Measurements from ENCODE around the gene ADAMTS14.

The ADAMTS14 gene

DNA sequence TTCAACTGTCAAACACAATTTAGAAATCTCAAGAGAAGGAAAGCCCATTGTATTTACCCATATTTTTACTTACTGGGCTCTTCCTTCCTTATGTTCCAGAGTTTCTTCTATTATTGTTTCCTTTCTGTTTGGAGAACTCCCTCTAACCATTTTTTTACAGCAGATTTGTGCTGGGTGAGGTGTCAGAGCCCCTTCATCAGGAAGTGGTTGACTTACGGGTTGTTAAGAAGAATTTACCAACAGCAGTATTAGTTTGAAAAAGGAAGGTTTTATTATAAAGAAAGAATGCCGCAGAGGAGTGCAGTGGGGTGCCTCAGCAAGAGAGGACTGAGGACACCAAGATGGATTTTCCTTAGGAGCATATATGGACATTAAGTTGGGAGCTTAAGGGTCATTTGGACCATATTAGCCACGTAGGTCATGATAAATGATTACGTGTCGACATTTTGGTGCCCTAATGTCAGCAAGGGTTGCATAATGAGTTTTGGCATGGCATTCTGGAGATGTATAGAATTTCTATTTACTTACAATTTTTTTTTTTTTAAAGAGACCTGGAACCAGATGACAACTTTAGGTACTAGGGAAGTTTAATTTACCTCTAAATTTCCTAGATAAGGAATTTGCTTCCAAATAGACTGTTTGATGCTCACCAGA lies 119.2 kb downstream of the ADAMTS14 start:
- no peak for DNase-seq

DNA sequence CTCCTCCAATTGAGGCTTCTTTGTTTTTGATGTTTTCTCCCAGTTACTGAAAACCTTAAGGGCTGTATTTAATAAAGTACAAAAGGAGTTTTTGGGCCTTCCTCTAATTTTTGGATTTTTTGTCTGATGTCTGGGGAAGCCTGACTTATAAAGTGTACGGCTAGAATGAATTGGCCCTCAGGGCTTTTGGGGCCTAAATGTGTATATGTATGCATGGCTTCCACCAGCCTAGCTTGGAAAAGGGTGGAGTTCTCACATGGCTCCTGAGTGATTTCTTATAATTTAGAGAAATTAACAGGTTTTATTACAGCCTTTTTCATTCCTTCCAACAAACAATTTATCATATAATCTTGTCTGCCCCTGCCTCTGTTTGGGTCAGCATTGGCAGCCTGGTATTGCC lies 123.3 kb downstream of the ADAMTS14 start:
- DNase-seq, result no peak

DNA sequence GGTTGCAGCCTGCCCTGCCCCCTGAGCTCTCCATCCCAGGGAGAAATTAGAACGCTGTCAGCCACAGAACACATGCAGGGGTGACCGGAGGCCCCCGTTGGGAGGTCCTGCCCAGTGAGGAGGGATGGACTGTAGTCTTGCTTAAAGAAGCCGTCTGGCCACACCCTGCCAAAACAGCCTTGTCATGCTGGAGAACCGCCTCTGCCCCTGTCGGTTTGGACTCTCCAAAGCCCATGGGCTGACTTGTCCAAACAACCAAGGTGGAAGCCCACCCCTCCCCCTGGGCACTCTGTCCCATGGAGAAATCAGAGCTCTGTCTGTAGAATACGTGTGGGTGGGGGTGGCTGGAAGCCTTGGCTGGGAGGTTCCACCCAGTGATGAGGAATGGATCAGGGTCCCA lies 125.5 kb downstream of the ADAMTS14 start:
- no peak for DNase-seq

DNA sequence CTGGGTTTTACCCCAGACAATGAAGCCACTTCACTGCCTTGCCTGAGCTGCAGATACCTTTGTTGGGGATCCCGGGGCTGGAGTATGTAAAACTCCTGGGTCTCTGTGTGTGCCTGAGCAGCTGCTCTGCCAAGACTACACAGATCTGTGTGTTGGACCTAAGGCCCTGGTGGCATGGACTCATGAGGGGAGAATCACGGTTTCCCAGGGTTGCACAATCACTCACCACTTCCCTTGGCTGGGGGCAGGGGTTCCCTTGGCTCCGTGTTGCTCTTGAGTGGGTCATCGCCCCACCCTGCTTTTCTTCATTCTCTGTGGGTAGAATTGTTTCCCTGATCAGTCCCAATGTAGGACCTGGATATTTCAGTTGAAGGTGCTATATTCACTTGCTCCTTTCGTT lies 126.8 kb downstream of the ADAMTS14 start:
- no peak for DNase-seq

DNA sequence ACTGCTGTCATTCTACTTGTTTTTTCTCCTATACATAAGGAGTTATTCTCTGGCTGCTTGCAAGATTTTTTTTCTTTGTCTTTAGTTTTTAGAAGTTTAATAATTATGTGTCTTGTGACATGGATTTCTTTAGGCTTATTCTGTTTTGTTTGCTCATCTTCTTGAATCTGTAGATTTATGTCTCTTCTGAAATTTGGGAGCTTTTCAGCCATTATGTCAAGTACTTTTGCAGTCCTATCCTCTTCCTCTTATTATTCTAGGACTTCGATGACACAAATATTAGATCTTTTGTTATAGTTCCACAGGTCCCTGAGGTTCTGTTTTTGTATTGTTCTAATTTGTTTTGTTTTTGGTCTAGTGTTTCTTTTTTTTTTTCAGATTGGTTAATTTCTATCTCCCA lies 129.5 kb downstream of the ADAMTS14 start:
- no peak for DNase-seq

DNA sequence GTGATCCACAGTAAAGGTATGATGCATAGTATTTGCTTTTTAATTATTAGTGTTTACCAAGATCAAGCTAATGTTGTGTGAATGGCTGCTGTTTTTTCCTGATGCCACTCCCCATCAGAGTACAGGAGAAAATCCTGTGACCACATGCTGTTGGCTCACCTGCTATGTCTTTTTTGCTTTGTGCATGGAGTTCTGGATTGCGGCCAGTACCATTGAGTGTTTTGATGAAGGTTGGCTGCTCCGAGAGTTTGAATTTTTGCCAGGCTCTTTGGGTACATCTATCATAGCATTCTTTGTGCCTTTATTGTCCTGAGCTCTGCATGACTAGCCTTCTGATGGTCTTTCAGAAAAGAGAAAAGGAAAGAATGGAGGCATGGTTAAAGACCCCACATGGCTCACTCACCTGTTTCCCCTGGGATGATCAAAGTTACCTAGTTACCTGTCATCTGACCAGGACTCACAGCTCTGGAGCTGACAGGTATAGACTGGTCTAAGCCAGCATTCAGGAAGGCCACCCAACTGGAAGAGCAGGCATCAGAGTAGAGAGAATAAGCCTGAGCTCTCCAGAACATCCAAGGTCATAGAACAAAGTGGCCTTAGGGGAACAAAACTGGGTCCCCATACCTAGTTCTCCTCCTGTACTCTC lies 131.6 kb downstream of the ADAMTS14 start:
- DNase-seq, result no peak

DNA sequence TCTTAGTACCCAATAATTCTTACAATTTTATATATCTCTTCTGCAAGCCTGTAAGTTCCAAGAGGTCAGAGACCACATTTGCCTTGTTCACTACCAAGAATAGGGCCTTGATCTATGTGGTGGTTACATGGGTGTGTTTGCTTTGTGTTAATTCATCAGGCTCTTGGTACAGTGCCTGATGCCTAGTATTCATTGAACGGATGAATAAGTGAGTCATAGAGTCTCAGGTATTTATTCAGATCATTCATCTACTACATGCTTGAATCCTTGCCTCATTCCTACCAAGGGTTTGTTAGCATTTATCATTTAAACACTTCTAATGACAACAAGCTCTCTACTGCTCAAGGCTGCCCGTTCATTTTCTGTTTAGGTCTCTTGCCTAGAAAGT lies 132.1 kb downstream of the ADAMTS14 start:
- DNase-seq, result no peak

DNA sequence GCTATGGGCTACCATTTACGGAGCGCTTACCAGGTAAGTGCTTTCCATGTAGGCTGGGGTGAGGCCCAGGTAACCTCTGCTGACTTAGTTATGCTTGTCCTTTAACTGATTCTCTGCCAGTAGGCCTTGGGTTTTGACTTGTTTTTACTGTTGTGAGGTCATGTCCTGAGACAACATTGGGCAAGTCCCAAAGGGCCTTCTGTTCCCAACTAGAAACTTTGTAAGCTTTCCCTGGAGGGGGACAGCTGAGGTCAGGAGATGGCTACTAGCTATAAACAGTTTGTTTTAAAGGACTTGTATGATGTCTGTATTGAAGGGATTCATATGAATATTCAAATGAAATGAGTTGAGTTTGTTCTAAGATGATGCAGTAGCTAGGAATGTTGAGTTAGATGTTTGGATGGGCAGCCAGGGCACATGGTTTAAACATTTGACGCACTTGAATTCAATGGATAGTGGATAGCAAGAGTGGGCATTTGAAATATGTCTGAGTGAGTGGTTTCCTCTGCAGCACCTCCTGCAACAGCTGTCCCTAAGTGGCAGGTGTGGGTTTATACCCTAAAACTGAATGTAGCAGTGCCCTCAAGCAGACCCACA lies 133.4 kb downstream of the ADAMTS14 start:
- no peak for DNase-seq

DNA sequence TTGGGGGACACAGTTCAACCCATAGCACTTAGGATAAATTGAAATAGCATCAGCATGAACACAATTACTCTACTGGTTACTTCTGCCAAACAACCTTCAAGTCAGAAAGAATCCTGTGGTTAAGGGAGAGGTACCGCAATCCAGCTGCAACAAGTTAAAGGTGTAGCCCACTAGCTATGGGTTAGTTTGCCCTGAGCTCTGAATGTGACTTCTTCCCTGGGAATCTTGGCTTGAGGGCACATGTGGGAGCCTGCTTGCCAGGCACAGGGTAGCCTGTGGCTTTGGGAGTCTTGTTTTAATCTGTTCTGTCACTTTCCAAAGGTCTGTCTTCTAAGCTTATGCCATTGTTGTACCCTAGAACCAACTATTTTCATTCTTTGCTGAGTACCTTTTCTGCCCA lies 134.5 kb downstream of the ADAMTS14 start:
- no peak for DNase-seq

DNA sequence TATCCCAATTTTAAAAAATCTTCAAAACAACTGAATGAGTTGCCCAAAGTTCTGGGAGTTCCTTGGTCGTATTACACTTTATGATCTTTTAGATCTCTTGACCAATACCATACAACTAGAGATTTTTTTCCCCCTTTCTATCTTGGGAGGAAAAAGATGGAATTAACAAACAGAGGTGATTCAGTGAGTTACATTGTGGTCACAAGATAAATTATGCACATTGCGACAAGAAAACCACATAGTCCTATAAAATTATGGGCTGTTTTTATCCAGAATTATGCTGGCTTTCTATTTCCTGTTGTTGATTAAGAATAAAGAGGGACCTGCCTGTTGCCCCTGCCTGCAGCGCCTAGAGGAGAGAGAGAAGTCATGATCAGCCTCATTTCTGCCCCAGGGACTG lies 135.2 kb downstream of the ADAMTS14 start:
- no peak for DNase-seq

DNA sequence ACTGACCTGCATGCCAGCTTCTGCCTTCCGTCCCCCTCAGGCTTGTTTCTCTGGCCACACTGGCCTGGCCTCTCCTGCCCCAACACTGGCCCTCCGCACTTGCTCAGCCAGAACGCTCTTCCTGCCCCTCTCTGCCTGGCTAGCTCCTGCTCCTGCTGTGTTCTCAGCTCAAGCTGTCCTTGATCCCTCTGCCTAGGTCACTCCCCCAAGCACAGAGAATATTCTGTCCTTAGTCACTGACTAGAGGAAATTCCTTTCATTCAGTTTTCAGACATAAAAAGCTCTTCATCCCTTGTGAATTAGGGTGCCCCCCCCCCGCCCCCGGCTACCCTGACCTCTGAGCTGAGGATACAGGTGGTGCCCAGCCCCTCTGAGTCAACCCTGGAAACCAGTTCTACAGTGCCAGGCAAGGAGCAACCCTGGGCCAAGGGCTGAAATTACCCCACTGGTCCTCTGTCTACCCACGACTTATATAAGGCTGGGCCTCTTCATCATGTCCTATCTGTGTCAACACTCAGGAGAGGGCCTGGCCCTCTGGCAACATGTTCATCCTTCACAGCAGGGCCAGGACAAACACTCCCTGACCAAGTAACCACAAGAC lies 136.8 kb downstream of the ADAMTS14 start:
- no peak for DNase-seq

DNA sequence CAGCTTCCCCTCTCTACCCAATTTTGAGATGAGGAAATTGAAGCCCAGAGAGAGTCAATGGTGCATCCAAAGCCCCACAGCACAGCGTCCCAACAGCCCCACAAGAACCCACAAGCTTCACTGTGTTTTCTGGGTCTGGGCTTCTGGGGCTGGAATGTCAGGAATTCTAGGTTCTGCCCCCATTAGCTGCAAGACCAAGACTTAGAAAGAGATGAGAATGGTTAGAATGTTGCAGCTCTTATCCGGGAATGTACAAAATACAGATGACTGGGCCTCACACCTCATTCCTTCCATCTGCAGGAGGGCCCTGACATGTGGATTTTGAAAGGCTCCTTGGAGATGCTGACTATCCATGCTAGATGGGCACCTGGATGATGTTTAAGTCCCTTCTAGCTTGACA lies 137.4 kb downstream of the ADAMTS14 start:
- no peak for DNase-seq

DNA sequence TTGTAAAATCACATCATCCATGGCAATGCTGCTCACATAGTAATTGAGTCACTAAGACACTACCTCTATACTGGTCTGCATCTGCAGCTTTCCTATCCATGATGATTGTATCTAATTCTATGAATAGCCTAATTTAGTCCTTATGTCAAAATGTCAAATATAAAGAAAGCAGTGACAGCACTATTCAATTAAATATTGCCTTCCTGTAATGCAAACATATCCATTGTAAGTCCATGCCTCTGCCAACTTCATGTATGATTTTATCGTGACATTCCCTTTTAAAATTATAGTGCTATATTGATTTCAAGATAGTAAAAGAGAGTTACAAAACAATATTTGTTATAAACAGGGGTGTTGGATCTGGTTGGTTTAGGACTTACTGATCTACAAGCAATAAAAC lies 138.7 kb downstream of the ADAMTS14 start:
- no peak for DNase-seq

DNA sequence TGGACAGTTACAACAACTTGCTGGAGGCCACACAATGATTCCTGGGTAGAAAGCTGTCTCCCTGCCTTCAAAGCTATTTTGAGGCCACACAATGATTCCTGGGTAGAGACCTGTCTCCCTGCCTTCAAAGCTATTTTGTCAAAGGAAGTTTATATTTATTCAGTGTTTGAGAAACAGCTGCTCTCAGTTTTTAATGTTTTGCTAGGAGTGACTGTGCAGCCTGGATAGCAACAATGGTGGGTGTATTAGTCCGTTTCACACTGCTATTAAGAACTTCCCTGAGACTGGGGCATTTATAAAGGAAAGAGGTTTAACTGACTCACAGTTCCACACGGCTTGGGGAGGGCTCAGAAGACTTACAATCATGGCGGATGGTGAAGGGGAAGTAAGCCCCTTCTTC lies 139.6 kb downstream of the ADAMTS14 start:
- no peak for DNase-seq

Data from activated gamma-delta T cell (primary cell).